Esophagus (tissue), 2 donors: ENCODE measurements around the gene IDH3G. TPM values are rescaled to one million over a fixed set of nuclear protein-coding genes. Genes with fewer than 3 reads are reported as not detected.

Experiments used
- H3K27ac ChIP-seq, 2 donors: one replicate each; pipeline ENCODE4 v1.5.1; 2013; ENCODE audit warnings: low read depth in 2 of 2, mild to moderate bottlenecking in 2 of 2, inconsistent platforms in 1 of 2, low read length in 1 of 2, moderate library complexity in 1 of 2
- H3K27me3 ChIP-seq, 2 donors: one replicate each; pipeline ENCODE4 v1.6.1; 2013; ENCODE audit warnings: low read length in 2 of 2, control low read depth in 1 of 2, mild to moderate bottlenecking in 1 of 2; ENCODE audit not compliant: insufficient read depth in 2 of 2, control insufficient read depth in 1 of 2
- H3K36me3 ChIP-seq, 2 donors: one replicate each; pipeline ENCODE4 v1.6.1; 2013; ENCODE audit warnings: low read length in 1 of 2; ENCODE audit not compliant: control insufficient read depth in 2 of 2, insufficient read depth in 2 of 2
- H3K4me1 ChIP-seq, 2 donors: one replicate each; pipeline ENCODE4 v1.6.1; 2013; ENCODE audit warnings: low read length in 1 of 2; ENCODE audit not compliant: control insufficient read depth in 2 of 2, insufficient read depth in 2 of 2
- H3K4me3 ChIP-seq, 2 donors: one replicate each; pipeline ENCODE4 v1.5.1; 2013; ENCODE audit warnings: low read length in 2 of 2, mild to moderate bottlenecking in 2 of 2, low read depth in 1 of 2, moderate library complexity in 1 of 2
- H3K9me3 ChIP-seq, 2 donors: one replicate each; pipeline ENCODE4 v1.6.1; 2013; ENCODE audit warnings: mild to moderate bottlenecking in 2 of 2, low read depth in 1 of 2, low read length in 1 of 2, moderate library complexity in 1 of 2; ENCODE audit not compliant: control insufficient read depth in 2 of 2, insufficient read depth in 1 of 2
- WGBS, 2 donors: extraction: QIAGEN DNeasy Blood & Tissue Kit; methylation state at CpG; one replicate each; pipeline ENCODE4 v1.1.7; 2013; 5-methylcytosine and 5-hydroxymethylcytosine counted together
- polyA plus RNA-seq, 2 donors: library from polyadenylated mRNA; stranded (reverse); fragments of 200-250 nt; gene quantifications; one replicate each; pipeline ENCODE4 v1.2.3, GENCODE V29; 2013
- donor health status: healthy with polysubstance abuse.
- donor health status: Bipolar disorder and iron deficiency.

The IDH3G gene
- polyA plus RNA-seq, 2 donors: 39.3 to 51.9 TPM

DNA sequence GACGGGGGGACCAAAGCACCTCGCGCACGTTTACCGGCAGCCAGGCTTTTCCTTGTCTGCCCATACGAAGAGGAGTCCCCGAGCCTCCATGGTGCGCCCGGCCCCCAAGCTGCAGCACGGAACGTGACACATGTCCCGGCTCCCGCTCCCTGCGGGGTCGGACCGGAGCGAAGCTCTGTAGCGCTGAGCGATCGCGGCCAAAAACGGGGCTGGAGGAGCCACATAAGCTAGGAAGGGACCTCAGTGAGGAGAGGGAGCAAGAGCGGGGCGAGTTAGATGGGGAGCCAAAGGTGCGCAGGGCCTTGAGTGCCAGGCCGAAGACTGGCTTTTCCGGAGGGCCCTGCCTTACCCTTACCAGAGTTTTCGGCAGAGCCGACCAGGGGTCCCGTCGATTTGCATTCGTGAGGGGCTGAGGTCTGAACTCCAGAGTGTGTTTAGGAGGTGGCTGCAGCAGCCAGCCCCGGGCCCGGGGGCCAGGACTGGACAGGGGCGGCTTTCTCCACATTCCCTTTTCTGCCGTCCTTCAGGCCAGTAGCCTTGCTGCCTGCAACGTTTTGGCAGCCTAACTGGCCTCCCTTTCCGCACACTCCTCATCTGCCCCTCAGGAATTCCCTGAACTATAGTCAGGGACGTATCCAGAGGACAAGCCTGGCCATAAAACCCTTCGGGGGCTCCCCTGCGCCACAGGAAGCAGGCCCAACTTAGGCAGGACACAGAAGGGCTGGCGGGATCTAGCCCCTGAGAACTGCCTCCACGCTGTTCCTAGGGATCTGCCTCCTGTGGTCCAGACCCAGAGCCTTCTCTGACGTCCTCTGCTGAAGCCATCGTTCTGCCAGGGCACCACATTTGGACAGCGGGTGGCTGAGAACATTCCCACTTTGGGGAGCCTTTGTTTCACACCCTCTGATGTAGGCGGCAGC is 982 bp upstream of the IDH3G start:
- Histone ChIP-seq H3K36me3 (peaks cover 0 to 20% of the 10 kb centered on the region in 2 donors), H3K4me1 (peaks cover 0 to 21% of the 10 kb centered on the region in 2 donors), H3K9me3 (peaks cover 0 to 3% of the 10 kb centered on the region in 2 donors), H3K27me3 (no peaks in the 10 kb centered on the region), H3K4me3 (peak overlapping the region; percentile 55 to 85), H3K27ac (peak overlapping the region; percentile 59 to 89)
- 5 to 35% methylated on average over 47 of the region's 47 CpGs for WGBS, 2 donors

DNA sequence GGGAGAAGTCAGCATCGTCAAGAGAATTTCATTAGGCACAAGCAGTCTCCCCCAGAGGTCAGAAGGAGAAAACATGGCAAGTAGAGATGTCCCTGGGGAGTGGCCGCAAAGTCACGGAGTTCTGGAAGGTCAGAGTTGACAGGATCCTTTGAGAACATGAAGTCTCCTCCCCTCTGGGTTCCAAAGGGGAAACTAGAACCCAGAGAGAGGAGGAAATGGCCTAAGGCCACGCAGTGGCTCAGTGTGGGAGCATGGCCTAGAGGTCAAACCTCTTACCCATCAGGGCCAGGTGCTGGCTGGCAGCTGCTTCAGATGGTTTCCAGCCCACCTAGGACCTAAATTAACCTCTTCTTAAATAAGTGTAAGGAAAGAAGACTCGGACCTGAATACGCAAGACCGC is 884 bp downstream of the IDH3G start:
- WGBS, 2 donors: 12 to 45% methylated on average over 7 of the region's 7 CpGs
- Histone ChIP-seq H3K36me3 (peaks cover 0 to 23% of the 10 kb centered on the region in 2 donors), H3K4me1 (peaks cover 0 to 21% of the 10 kb centered on the region in 2 donors), H3K9me3 (peaks cover 0 to 3% of the 10 kb centered on the region in 2 donors), H3K27ac (peak overlapping the region; percentile 94 to 98), H3K4me3 (peak overlapping the region; percentile 53 to 85), H3K27me3 (no peaks in the 10 kb centered on the region)

DNA sequence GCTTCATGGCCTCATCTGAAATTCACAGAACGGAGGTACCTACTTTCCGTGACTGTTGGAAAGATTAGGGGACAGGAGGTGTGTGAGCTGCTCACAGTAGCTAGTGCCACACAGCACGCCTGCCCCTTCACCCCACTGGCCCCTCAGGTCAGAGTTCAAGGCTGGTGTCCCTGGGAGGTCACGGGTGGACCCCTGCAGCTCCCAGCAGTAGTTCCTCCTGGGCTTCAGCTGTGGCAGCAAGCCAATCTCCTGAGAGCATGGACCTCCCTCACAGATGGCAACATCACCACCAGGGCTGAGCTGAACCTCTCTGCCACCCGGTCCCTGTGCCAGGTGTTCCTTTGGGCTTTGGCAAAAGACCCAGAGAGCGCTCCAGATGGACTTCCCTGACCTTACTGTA is 1.8 kb downstream of the IDH3G start:
- no peak overlapping the region for H3K27ac ChIP-seq
- peaks cover 0 to 3% of the 10 kb centered on the region in 2 donors for H3K9me3 ChIP-seq
- peaks cover 0 to 21% of the 10 kb centered on the region in 2 donors for H3K4me1 ChIP-seq
- H3K27me3 ChIP-seq: no peaks in the 10 kb centered on the region
- WGBS, 2 donors: 85 to 92% methylated on average over 6 of the region's 6 CpGs
- peaks cover 0 to 23% of the 10 kb centered on the region in 2 donors for H3K36me3 ChIP-seq
- no peak overlapping the region for H3K4me3 ChIP-seq

DNA sequence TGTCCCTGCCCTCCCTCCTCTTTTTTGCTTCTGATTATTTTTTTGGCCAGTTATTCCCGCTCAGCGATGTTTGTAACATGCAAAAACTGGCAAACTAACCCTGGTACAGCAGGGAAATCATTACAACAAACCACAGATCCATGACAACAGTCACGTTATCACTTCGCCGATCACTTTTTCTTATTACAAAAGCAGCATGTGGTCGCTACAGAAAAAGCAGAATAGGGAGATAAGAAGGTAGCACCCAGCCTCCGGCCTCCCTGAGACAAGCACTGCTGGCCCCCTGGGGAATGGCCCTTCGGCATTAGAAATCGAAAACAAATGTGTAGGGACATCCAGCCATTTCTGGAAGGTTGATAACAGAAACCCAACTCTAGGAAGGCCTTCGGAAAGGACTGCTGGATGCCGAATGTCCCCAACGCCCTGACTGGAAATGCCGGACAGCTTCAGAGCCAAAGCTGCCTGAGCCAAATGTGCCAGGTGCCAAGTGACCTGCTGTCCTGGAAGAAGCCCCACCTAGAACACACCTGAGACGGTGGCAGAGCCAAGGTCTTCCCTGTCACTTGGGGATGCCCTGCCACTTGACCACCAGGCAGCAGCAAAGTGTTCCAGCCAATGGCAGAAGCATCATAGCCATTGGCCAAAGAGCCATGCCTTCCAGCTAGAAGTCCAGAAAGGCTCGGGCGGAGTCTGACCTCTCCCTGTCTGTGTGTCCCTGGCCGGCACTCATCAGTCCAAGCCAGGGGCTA is 2.9 kb downstream of the IDH3G start:
- peaks cover 0 to 21% of the 10 kb centered on the region in 2 donors for H3K4me1 ChIP-seq
- H3K36me3 ChIP-seq: peaks cover 0 to 26% of the 10 kb centered on the region in 2 donors
- H3K27ac ChIP-seq: no peak overlapping the region
- no peak overlapping the region for H3K4me3 ChIP-seq
- H3K27me3 ChIP-seq: no peaks in the 10 kb centered on the region
- H3K9me3 ChIP-seq: no peaks in the 10 kb centered on the region
- 63 to 73% methylated on average over 17 of the region's 17 CpGs for WGBS, 2 donors

DNA sequence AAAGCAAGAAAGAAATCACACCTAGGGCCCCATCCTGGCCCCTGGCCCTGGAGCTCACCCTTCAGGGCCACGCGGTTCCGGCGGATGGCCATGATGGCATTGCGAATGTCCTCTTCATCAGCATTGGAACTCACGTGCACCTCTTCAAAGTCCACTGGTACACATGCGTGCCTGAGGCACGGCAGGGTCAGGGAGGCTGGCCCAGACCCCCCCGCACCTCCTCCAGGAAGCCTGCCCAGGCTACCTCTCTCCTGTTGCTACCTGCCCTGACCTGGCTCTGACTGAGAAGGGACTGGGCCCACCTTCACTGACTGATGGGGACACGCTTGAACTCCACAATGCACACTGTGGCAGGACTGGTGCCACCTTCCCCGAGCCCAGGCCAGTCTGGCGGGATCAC is 4.5 kb downstream of the IDH3G start:
- Histone ChIP-seq H3K36me3 (peaks cover 0 to 36% of the 10 kb centered on the region in 2 donors), H3K4me3 (no peak overlapping the region), H3K9me3 (no peaks in the 10 kb centered on the region), H3K27ac (no peak overlapping the region), H3K4me1 (peaks cover 0 to 13% of the 10 kb centered on the region in 2 donors), H3K27me3 (no peaks in the 10 kb centered on the region)
- 88 to 95% methylated on average over 12 of the region's 12 CpGs for WGBS, 2 donors

DNA sequence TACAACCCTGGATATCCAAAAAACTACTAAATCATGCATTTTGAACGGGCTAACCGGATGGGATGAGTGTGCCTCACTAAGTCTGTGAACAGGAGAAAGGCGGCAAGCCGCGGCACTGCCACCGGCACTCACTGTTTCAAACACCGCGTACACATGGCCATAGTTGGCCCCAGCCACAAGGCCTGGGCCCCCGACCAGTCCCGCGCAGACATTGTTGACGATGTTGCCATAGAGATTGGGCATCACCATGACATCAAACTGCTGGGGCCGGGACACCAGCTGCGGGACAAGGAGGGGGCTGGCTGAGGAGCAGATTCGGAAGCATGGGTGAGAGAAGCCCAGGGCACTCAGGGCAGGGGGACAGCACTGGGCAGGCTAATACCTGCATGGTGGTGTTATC is 7.5 kb downstream of the IDH3G start:
- Histone ChIP-seq H3K27me3 (no peaks in the 10 kb centered on the region), H3K4me3 (no peak overlapping the region), H3K9me3 (no peaks in the 10 kb centered on the region), H3K36me3 (peaks cover 0 to 38% of the 10 kb centered on the region in 2 donors), H3K27ac (no peak overlapping the region), H3K4me1 (peaks cover 0 to 8% of the 10 kb centered on the region in 2 donors)
- WGBS, 2 donors: 74 to 84% methylated on average over 15 of the region's 15 CpGs

DNA sequence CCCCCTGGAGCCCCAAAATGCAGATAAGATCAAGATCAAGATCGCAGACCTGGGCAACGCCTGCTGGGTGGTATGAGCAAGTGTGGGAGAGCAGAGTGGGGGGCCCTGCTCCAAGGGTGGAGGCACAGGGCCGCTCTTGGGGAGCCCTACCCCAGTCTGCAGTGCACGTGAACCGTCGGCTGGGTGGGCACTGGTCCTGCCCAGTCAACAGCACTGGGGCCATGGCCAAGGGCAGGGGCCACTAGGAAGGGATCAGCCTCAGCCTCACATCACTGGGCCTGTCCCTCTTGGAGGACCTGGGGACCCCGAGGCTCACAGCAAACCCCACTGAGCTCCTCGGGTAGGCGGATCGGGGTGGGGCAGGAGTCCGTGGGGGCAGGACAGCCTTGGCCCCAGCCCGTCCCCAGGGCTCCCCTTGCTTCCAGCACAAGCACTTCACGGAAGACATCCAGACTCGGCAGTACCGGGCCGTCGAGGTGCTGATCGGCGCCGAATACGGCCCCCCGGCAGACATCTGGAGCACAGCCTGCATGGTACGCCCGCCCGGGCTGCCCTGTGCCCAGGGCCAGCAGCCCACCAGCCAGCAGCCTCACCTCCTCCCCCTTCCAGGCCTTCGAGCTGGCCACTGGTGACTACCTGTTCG is 9.7 kb downstream of the IDH3G start:
- H3K36me3 ChIP-seq: peaks cover 0 to 30% of the 10 kb centered on the region in 2 donors
- H3K27me3 ChIP-seq: no peaks in the 10 kb centered on the region
- no peaks in the 10 kb centered on the region for H3K4me1 ChIP-seq
- WGBS, 2 donors: 89 to 90% methylated on average over 27 of the region's 27 CpGs
- no peak overlapping the region for H3K27ac ChIP-seq
- H3K4me3 ChIP-seq: no peak overlapping the region
- H3K9me3 ChIP-seq: no peaks in the 10 kb centered on the region

DNA sequence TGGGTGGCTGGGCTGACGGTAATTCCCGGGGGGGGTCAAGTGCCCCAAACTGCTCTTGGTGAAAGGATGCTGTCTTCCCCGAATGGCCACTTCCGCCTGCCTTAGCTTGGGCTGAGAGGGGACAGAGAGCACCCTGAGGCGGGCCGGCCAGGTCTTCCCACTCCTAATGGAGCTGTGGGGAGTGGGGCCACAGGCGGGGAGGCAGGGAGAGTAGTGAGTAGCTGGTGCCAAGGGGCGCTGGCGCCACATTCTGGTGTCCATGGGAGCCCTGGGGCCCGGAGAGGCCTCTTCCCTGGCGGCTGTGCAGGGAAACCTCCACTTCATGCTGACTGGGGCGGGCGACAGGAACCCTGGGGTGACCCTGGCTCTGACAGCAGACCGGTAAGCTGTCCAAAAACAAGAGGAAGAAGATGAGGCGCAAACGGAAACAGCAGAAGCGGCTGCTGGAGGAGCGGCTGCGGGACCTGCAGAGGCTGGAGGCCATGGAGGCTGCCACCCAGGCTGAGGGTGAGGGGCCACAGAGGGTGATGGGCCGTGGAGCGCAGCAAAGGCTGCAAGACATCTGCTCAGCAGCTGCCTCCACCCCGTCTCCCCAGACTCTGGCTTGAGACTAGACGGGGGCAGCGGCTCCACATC is 10.7 kb downstream of the IDH3G start:
- H3K27me3 ChIP-seq: no peaks in the 10 kb centered on the region
- no peaks in the 10 kb centered on the region for H3K9me3 ChIP-seq
- no peaks in the 10 kb centered on the region for H3K4me1 ChIP-seq
- no peak overlapping the region for H3K27ac ChIP-seq
- no peak overlapping the region for H3K4me3 ChIP-seq
- WGBS, 2 donors: 76 to 86% methylated on average over 22 to 24 of the region's 24 CpGs
- H3K36me3 ChIP-seq: peaks cover 0 to 29% of the 10 kb centered on the region in 2 donors

DNA sequence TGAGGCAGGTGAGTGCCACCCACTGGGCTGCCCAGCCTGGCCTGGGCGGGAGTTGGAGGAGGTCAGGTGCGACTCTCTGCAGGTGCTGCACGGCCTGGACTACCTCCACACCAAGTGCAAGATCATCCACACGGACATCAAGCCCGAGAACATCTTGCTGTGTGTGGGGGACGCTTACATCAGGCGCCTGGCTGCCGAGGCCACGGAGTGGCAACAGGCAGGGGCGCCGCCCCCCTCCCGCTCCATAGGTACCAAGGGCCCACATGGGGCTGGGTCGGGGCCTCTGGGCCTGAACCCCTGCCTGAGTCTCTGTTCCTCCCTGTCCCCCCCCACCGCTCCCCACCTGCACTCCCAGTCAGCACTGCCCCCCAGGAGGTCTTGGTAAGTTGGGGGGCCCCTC is 11.3 kb downstream of the IDH3G start:
- Histone ChIP-seq H3K4me1 (no peaks in the 10 kb centered on the region), H3K27me3 (no peaks in the 10 kb centered on the region)
- WGBS, 2 donors: 92 to 94% methylated on average over 13 to 14 of the region's 14 CpGs

More for the DNA sequence above, 11.3 kb downstream of the IDH3G start:
- H3K4me3 ChIP-seq: no peak overlapping the region
- no peak overlapping the region for H3K27ac ChIP-seq
- peaks cover 0 to 24% of the 10 kb centered on the region in 2 donors for H3K36me3 ChIP-seq
- H3K9me3 ChIP-seq: no peaks in the 10 kb centered on the region
